SKM-1 treated with dmso at 0.1 percent for 144 hours (cell line): Measurements from ENCODE around the gene MLLT6.

Source experiments
- DNase-seq: peaks from one replicate; lab custom pipeline; 2025; ENCODE audit not compliant: unreplicated experiment; lab: John Stamatoyannopoulos, UW

The MLLT6 gene

DNA sequence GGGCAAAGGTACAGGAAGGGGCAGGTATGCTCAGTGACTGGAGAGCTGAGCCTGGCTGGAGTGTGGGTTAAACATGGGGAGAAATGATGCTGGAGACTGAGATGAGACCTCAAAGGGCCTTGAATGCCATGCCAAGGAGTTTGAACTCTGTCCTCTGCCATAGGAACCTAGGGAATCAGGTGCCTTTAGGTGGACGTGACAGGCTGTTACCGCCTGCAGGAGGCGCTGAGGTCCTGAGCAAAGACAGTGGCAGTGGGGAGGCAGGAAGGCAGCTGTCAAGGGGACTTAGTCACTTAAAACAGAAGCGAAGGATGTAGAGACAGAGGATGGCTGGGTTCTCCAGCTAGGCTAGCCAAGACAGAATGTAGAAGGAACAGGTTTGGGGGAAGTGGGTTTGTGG is 56.5 kb downstream of the MLLT6 start:
- no peak for DNase-seq

DNA sequence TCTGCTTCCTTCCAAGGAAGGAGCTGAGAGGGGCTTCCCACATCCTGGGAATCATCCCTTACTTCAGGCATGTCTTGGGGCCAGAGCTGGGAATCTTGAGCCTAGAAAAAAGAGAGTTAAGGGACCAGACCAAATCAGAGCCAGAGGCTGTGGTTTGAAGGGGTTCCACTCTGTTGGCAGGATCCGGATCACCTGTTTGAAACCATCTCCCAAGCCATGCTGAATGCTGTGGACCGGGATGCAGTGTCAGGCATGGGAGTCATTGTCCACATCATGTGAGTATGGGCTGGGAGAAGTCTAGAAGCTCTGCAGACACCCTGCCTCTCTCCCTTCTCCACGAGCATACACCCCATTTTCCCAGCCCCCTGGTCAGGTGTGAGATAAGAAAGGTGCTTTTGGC is 57.2 kb downstream of the MLLT6 start:
- no peak for DNase-seq

DNA sequence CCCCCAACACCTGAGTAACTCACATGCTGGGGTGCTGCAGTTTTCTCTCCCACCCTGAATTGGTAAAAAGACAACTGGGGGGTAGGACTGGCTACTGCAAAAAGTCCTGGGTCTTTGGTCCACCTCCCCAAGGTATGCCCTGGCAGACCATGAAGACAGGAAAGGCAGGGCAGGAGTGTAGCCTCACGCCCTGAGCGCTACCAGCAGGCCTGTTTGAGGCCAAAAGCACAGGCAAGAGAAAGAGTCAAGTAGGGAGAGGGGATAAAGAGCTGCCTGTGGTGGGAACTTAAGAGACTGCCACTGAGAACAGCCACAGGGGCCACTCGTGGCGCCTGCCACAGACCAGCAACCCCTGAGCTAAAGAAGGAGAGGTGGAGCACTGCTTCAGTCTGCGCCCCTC is 61.3 kb downstream of the MLLT6 start:
- DNase-seq, result no peak

DNA sequence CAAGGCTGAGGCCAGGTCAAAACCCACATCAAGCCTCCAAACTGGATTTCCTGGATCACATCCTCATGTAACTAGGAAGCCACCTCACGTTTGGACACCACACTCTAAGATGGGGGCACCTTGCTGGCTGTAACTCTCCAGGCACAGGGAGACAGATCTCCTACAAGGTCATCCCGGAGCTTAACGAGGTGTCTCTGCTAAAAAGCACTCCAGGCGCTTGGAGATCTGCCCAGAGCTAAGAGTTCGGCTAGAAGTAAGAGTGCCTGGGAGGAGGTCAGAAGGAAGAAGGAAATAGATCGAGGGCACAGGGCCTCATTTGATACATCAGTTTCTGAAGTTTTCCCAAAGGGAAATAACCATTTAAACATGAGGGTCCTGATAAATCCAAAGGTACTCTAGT is 63.3 kb downstream of the MLLT6 start:
- no peak for DNase-seq

DNA sequence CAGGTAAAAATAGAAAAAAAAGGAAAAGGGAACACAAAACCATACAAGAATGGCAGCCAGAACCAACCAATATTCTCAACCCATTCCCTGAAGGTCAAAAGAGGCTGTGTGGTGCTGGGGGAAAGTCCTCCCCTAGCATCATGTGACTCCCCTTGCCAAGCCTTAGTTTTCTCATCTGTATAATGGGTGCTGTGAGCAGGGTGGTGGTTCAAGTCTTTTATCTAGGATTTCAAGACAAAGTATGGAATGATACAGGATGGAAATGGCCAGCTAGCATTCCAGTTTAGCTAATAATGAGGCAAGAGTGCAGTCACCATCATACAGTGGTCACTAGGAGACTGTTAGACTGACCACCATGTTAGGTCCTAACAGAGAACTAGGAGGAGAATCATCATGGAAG is 68.2 kb downstream of the MLLT6 start:
- DNase-seq, result no peak

DNA sequence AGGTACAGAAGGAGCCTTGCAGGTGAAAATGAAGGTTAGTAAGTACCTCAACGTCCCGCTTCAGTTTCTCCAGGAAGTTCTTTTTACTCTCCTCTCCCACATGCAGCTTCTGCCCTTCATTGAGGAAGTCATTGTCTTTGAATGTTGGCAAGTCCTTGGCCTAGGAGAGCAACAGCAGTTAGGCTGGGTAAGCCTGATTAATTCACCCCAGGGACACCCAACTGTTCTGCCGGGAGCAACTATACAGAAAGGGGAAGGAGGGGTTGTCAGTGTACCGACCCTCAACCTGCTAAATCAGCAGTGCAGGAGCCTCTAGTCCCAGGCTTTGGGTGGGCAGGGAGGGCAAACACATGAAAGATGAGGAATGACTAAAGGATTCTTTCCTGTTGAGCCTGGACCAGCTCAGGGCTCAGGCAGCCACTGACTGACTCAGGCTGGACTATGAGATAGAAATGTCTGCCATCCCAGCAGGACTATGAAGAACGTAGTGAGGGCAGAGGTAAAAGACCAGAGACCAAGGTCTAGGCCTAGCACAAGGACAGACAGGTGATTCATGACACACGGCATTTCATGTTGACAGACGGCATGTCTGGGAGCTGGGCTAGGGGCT is 72.7 kb downstream of the MLLT6 start:
- DNase-seq, result no peak
